Measurements from ENCODE around the gene NRP1. TPM values are rescaled to one million over a fixed set of nuclear protein-coding genes. Genes with fewer than 3 reads are reported as not detected.
A peak's percentile ranks its signal among the peaks of the same experiment; 100 is the strongest.

The NRP1 gene
- total RNA-seq, 6 experiments from 2014 or later = 14.7 to 61.7 (median 29.5) TPM

DNA sequence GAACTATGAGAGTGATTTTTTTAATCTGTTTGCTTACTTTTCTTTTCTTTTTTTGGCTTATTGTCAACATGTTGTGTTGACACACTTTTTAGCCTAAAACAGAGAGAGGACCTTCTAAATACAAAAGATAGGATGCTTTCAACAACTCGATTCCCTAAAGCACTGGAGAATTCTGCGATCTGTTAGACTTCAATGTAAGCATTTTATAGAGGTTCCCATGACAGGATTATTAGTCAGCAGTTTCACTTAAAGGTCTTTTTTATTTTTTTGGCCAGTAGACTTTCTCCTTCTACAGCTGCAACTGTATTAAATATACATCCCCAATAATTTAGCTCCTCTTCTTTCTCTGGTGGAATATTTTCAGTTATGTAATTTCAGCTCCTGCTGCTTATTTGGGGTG is 12.7 kb upstream of the NRP1 start:
- Histone ChIP-seq H3K9me3 (no peaks in the 10 kb centered on the region), H3K27me3 (no peaks in the 10 kb centered on the region), H3K4me3 (no peak overlapping the region), H3K36me3 (no peaks in the 10 kb centered on the region), H3K4me1 (peaks cover 0 to 8% (median 2%) of the 10 kb centered on the region in 4 donors), H3K27ac (no peak overlapping the region)
- no peak for TF ChIP-seq POLR2A (IDR thresholded peaks at IDR 0.05)
- TF ChIP-seq, protein P1, sequence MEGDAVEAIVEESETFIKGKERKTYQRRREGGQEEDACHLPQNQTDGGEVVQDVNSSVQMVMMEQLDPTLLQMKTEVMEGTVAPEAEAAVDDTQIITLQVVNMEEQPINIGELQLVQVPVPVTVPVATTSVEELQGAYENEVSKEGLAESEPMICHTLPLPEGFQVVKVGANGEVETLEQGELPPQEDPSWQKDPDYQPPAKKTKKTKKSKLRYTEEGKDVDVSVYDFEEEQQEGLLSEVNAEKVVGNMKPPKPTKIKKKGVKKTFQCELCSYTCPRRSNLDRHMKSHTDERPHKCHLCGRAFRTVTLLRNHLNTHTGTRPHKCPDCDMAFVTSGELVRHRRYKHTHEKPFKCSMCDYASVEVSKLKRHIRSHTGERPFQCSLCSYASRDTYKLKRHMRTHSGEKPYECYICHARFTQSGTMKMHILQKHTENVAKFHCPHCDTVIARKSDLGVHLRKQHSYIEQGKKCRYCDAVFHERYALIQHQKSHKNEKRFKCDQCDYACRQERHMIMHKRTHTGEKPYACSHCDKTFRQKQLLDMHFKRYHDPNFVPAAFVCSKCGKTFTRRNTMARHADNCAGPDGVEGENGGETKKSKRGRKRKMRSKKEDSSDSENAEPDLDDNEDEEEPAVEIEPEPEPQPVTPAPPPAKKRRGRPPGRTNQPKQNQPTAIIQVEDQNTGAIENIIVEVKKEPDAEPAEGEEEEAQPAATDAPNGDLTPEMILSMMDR (IDR thresholded peaks at IDR 0.05) = no peak
- ATAC-seq (peak in 1 of 4 donors; percentile 17), DNase-seq (no peak)
- intact Hi-C loops (cut with DNase I) = no loop called here
- WGBS (ENCODE audit: insufficient coverage, low coverage, low lambda C conversion rate, missing lambda C conversion rate) = 37% methylated on average over 2 of the region's 2 CpGs

DNA sequence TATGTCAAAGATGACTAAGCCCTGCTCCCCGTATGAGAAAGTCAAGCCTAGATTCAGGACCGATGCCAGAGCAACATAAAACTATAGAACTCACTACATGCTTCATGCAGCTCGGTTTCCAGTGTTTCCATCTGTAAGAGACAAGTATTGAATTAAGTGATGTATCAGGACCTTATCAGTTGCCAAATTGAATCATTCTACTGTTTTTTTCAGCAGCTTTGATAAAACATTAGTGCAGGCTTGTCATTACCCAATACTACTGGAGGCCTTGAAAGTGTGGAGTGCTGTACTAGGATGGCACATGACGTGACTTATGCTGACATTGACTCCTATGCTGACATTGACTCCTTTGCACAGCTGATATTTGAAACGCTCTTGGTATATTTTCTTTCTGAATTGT is 10.8 kb upstream of the NRP1 start:
- 63% methylated on average over 3 of the region's 5 CpGs for WGBS (ENCODE audit: insufficient coverage, low coverage, low lambda C conversion rate, missing lambda C conversion rate)
- no peak for TF ChIP-seq POLR2A (IDR thresholded peaks at IDR 0.05)
- H3K9me3 ChIP-seq = no peaks in the 10 kb centered on the region
- H3K27me3 ChIP-seq = no peaks in the 10 kb centered on the region
- DNase-seq = no peak
- intact Hi-C loops (cut with DNase I) = no loop called here
- H3K4me3 ChIP-seq = no peak overlapping the region
- H3K4me1 ChIP-seq = peaks cover 0 to 19% (median 9%) of the 10 kb centered on the region in 4 donors
- no peaks in the 10 kb centered on the region for H3K36me3 ChIP-seq
- H3K27ac ChIP-seq = no peak overlapping the region
- no peak for ATAC-seq

DNA sequence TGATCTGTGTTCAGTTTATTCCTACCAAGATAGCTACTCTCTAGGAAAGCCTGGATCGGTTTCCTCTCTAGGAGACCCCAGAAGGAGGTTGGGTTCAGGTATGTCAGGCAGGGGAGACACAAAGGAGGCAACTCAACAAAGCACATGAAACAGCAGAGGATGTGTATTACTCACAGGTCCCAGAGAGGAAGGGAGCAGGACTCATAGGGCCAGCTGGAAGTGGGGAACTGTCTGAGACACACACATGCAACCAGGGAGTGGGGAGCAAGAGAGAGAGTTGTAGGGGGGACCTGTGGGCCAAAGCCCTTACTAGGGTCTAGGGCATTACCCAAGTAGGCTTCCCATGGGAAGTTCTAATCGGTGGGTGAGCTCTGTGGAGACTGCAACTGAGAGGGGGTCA is 10.2 kb upstream of the NRP1 start:
- DNase-seq (no peak), ATAC-seq (peak in 1 of 4 donors; percentile 23)
- intact Hi-C loops (cut with DNase I) = no loop called here
- Histone ChIP-seq H3K4me3 (no peak overlapping the region), H3K36me3 (no peaks in the 10 kb centered on the region), H3K27me3 (no peaks in the 10 kb centered on the region), H3K27ac (no peak overlapping the region), H3K4me1 (peaks cover 0 to 19% (median 9%) of the 10 kb centered on the region in 4 donors), H3K9me3 (no peaks in the 10 kb centered on the region)
- 45% methylated on average over 1 of the region's 2 CpGs for WGBS (ENCODE audit: insufficient coverage, low coverage, low lambda C conversion rate, missing lambda C conversion rate)
- TF ChIP-seq POLR2A (IDR thresholded peaks at IDR 0.05) = no peak
- TF ChIP-seq, protein P1 (IDR thresholded peaks at IDR 0.05) = no peak

DNA sequence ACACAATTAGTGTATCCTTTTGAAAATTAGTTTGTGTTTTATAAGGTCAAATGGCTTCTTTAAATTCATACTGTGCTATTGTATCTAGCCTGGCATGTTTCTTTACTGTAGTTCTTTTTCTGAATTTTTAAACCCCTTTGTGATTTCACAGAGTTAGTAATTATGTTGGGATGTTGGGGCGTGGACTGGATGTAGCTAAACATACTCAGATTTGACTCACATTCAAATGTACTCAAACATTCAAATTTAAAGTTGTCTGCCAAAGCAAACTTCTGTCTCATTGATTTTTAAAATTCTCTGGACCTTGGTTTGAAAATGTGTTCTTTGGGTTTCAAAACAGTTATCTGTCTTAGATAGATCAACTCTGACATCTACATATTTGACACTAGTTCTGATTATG is 7.2 kb upstream of the NRP1 start:
- Histone ChIP-seq H3K36me3 (no peaks in the 10 kb centered on the region), H3K27me3 (no peaks in the 10 kb centered on the region), H3K4me3 (peak overlapping the region in 1 of 3 donors; percentile 3), H3K27ac (no peak overlapping the region), H3K4me1 (peaks cover 0 to 28% (median 9%) of the 10 kb centered on the region in 4 donors), H3K9me3 (no peaks in the 10 kb centered on the region)
- intact Hi-C loops (cut with DNase I) = no loop called here
- WGBS (ENCODE audit: insufficient coverage, low coverage, low lambda C conversion rate, missing lambda C conversion rate) = 11% methylated on average over 1 of the region's 1 CpG
- DNase-seq = no peak
- peak in 3 of 4 donors; percentile 5 to 61 (median 52) for ATAC-seq
- TF ChIP-seq, protein P1 (IDR thresholded peaks at IDR 0.05) = no peak
- TF ChIP-seq POLR2A (IDR thresholded peaks at IDR 0.05) = no peak

DNA sequence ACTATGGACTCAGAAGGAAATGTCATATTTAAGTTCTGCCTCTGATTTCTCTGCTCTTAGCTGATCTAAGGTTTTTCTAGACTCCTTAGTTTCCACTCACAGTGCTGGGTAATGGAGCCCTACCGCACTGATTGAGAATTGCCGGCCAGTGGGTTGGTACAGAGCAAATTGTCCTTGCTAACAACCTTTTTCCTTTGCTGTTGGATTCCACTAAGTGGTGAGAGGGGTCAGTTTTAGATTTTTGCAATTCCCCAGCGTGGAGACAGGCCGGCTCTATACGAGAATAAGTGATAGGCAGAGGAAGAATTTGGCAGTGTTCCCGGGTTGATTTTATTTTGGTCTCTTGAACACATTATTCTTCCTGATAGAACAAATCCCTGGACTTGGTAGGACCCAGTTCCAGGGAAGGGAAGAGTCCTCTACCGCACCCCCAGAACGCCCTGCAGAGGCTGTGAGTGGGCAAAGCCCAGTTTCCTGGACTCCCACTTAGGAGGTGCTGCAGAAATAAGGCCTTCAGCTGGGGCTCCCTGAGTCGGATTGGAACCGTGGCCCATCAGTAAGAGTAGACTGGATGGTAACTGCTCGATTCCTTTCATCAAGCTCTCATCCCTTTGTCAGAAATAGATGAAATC is 3.0 kb upstream of the NRP1 start:
- 25% methylated on average over 9 of the region's 11 CpGs for WGBS (ENCODE audit: insufficient coverage, low coverage, low lambda C conversion rate, missing lambda C conversion rate)

More for the DNA sequence above, 3.0 kb upstream of the NRP1 start:
- no peaks in the 10 kb centered on the region for H3K27me3 ChIP-seq
- intact Hi-C loops (cut with DNase I) = loop anchor here in 1 of 2 donors (10.0 kb wide), 1 partner anchor 143 kb away; no protein-coding TSS in a partner anchor
- peak overlapping the region; percentile 77 to 96 (median 80) for H3K27ac ChIP-seq
- H3K4me3 ChIP-seq = peak overlapping the region; percentile 68 to 80 (median 74)
- H3K36me3 ChIP-seq = no peaks in the 10 kb centered on the region
- ATAC-seq (peak in 1 of 4 donors; percentile 0), DNase-seq (peak in 1 of 3 donors; percentile 46)
- no peak for TF ChIP-seq POLR2A (IDR thresholded peaks at IDR 0.05)
- TF ChIP-seq, protein P1 (IDR thresholded peaks at IDR 0.05) = peak in 2 of 4 donors; percentile 6 to 24
- H3K4me1 ChIP-seq = peaks cover 0 to 31% (median 6%) of the 10 kb centered on the region in 4 donors
- no peaks in the 10 kb centered on the region for H3K9me3 ChIP-seq
